ENCODE results near the gene PIR.
A peak's percentile ranks its signal among the peaks of the same experiment; 100 is the strongest.

PIR gene

DNA sequence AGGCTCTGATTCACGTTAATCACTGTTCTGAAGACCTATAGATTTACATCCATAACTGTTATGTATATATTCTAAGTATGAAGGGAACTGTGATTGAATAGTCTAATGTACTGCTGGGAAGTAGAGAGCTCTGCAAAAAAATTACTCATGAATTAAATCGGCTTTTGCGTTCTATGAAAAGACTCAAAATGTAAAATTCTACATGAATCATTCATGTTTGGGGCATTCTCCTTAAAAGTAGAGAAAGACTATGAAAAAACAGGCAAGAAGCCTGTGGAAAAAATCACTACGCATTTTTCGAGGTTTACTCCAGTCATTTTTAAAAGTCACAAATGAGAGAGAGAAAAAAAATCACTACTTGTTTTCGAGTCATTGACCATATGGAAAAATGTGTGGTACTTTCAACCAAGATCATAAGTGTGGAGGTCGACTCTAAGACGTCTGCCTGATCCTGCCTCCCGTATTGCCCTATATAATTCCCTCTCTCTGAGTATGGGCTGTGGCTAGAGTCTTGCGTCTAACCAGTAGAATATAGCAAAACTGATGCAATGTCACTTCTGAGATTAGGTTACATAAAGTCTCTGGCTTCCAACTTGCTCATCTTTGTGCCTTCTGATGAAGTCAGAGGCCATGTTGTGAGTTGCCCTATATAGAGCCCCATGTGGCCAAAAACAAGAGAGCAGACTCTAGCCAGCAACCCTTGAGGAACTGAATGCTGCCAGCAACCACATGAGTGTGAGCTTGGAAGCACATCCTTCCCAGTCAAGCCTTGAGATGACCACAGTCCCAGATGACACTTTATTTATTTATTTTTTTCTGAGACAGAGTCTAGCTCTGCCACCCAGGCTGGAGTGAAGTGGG is 76.8 kb downstream of the PIR start:
- no peak for DNase-seq

- no peak for DNase-seq
Measured at GRCh38 chrX:15413101-15413500, 80.0 kb downstream of the PIR start.

- no peak for DNase-seq
Measured at GRCh38 chrX:15410947-15411346, 82.2 kb downstream of the PIR start.

- DNase-seq = no peak
Measured at GRCh38 chrX:15410430-15410829, 82.7 kb downstream of the PIR start.

GRCh38 chrX:15405846-15406245 is 87.3 kb downstream of the PIR start:
- no peak for DNase-seq

- DNase-seq = no peak
Measured at GRCh38 chrX:15404401-15405096, 88.6 kb downstream of the PIR start.

DNA sequence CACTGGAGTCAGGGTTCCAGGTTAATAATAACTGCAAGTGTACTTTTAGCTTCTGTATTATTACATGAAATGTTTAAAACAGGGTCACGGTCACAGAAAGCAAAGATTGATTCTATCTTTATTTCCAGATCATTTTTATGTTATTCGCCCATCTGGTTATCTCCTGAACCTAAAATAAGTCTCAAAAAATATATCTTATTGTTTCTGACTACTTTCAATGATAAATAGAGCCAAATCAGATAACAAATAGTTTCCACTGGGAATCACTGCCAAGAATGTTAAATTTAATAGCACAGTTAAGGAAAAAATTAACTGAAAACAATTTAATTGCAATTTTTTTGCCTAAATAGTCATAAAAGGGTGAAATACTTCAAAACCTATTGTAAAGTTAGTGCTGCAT is 91.8 kb downstream of the PIR start:
- DNase-seq = no peak

DNA sequence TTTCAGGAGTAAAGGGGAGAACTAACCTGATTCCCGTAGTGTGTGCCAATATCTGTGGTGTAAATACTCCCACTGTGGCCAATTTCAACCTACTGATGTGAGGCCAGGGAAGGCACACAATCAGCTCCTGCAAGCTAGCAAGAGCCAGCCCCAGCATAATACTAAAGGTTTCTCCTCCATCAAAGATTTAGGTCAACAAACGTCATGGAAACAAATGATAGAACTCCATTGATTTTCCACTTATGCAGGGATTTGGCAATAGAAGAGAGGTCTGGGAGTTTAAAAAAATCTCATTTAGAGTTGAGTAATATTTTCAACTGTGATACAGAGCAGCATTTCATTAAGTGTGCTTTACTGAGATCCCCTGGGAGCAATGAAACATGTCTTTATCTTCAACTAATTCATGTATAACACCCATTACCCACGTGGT is 93.2 kb downstream of the PIR start:
- no peak for DNase-seq

DNA sequence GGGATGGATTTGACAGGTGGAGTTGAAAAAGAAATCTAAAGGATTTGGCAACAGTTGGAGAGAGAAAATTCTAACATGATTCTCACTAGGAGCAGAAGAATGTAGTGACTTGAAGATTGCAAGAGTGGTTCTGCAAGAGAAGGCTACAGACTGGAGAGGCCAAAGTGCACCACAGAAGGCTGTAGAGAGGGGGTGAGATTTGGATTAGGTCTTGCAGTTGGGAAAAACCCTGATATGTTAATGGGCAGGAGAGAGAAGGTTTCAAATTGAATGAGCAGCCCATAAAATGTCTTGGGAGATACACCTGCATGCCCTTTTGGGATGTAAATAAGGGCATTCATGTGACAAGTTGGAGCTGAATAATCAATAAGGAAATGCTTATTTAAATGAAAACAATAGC is 94.3 kb downstream of the PIR start:
- DNase-seq = no peak

- no peak for DNase-seq
Measured at GRCh38 chrX:15395789-15396188, 97.3 kb downstream of the PIR start.

GRCh38 chrX:15391850-15392249 is 101.3 kb downstream of the PIR start:
- DNase-seq = no peak

DNA sequence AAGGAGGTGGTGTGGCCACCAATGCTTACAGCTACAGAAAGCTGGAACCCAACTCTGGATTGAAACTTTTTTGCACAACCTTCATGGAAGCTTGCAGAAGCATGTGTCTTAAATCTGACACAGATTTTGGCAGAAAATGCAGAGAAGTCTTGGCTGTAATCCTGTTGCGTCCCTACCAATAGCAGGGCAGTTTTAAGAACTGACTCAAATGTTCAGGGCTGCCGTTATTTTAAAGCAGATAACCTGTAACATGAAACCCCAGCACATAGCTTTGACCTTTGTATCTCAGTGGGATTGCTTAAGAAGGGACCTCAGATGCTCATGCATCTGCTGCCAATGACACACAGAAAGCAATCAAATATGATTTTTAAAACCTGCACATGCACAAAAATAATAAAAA is 108.8 kb downstream of the PIR start, which contains the start of gene VEGFD:
Gene VEGFD (minus strand): TSS at position 110 of the 400 bp plus-strand sequence. CDS start 467 bp downstream, outside the sequence.
- no peak for DNase-seq

GRCh38 chrX:15382813-15383212 is 110.3 kb downstream of the PIR start:
- no peak for DNase-seq

DNA sequence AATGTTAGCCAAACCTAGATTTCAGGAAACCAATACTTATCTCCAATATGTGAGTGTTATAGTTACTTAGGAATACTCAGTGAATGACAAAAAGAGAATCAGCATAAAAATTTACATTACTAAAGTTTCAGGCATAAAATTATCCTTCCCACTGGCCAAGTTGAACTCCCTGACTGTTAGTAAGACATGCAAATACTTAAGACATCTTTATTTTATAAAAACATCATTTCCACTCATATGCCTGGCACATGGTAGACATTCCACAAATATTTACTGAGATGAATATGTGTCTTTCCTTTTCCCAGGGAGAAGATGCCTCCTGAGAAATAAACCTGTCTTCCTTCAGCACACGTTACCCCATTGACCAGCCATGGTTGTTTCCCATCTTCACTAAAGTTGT is 116.2 kb downstream of the PIR start:
- DNase-seq = no peak

DNA sequence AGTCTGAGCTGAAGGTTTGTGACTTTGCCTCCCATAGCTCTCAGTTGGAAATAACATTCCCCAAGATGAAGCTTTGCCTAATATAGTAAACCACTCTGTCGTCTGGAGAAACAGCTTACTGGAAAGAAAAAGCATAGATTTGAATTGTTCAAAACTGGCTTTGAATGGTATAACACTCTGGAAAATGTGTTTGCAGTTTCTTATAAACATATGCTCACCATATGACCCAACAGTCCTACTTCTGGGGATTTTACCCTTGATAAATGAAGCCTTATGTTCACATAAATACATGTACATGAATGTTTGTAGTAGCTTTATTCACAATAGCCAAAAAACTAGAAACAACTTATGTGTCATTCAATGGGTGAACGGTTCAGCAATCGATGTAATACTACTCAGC is 119.2 kb downstream of the PIR start:
- DNase-seq = no peak

DNA sequence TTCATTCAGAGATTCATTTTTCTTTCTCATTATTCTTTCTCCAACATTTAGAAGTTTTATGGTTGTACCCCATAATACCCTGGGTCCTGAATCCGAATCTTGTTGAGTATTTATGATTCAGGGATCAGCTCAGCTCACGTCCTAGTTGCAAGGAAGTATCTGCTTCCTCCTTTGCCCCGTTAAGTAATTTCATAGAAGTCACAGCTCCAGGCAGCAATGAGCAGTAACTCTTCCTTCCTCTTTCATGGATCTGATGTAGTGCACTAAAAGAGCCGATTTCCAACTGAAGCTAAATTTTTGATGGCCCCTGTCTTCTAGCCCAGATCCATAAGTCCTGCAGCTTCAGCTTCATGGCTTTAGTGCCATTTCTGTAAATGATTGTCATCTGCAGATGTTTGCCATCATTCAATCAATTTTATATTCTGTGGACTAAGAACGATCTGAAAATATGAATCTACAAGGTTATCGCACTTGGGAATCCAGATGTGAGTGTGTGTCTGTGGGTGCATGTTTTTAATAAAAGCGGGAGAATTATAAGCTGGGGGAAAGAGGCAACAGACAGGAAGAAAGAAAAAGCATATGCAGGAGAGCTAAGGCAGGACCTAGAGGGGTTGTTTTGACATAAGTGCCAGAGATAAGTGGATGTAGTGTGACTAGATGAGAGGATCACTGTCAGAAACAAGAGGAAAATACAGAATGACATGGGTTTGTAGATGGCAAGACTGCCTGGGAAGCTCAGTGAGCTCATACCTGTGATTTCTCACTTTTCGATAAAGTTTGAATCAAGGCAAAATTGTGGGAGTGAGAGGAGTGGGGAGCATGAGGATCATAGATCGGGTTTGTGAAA is 126.4 kb downstream of the PIR start:
- DNase-seq = no peak

- no peak for DNase-seq
Measured at GRCh38 chrX:15359701-15360100, 133.4 kb downstream of the PIR start.

GRCh38 chrX:15358533-15358932 is 134.6 kb downstream of the PIR start:
- no peak for DNase-seq

DNA sequence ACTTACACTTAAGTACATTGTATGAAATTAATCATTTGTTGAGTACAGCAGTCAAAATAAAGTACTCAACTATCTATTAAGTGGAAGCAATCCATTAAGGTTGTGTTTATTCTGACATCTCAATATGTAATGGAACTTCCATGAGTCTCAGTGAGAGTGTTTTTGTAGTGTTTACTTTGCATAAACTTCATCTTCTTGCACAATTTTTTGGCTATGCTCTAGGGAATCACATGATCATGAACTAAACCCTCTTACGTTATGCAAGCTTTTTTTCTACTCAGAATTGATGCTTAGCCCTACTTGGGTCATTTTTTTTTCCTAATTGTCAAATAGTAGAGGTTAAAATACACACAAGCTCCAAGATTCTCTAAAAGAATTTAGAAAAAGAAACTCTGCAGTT is 136.7 kb downstream of the PIR start:
- no peak for DNase-seq

DNA sequence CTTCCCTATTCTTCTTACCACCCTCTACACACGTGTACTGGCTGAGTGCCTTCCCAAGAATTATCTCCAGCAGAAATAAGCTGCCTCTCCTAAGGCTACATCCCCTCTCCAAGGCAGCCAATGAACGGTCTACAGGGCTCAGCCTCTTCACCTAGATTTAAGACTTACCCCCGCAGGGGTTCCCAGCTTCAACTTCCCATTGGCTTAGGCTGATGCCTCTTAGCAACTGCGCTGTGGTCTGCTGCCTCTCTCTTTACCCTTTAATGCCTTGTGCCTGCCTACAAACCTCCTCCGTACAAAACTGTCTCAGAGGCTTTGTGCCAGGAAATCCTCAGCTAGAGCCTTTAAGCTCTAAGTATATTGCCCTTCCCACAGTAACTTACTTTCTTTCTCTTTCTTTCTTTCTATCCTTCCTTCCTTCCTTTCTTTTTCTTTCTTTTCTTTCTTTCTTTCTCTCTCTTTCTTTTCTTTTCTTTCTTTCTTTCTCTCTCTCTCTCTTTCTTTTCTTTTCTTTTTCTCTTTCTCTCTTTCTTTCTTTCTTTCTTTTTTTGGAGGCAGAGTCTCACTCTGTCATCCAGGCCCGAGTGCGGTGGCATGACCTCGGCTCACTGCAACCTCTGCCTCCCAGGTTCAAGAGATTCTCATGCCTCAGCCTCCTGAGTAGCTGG is 142.7 kb downstream of the PIR start:
- DNase-seq = no peak

DNA sequence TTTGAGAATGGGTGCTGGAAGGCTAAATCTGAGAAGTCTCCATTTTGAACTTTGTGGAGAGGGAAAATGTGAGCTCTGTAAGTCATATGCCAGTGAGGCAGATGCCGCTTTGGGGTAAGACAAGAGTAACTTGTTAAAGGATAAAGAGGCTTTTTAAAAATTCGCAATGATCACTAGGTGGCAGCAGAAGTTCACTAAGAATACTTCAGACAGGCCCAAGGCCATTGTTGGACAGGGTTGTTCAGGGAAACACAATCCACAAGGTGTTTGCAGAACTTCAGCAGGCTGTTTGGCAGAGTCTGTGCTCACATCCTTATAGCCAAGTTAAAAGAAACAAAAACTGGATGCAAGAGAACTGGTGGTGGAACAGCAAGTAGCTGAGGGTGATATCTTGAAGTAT is 144.1 kb downstream of the PIR start:
- peak; percentile 18 to 48 for DNase-seq

DNA sequence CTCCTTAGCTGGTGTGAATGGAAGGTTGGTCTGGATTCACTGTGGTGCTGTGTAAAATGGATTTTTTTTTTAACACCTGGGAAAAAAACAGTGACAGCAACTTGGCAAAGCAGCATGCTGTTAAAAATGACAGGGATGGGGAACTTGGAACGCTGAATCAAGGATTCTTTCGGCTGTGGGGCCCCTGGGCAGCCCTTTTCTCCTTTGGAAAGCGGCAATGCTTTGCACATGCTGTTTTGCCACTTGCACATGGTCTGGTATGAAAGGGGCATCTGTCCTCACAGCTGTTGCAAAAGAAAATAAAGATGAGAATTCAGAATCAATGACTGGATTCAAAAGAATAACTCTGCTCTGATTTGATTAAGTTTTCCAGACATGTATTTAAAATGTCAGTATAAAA is 147.2 kb downstream of the PIR start:
- no peak for DNase-seq

GRCh38 chrX:15344106-15344505 is 149.0 kb downstream of the PIR start:
- DNase-seq = no peak

Measured in NCI-H1930 (cell line).